ENCODE results near the gene ACADL. TPM values are rescaled to one million over a fixed set of nuclear protein-coding genes. Genes with fewer than 3 reads are reported as not detected.

Gene ACADL
- total RNA-seq, 1 experiment from 2014 or later, result 0.24 TPM

- no peak overlapping the region for H3K4me2 ChIP-seq
- no peak overlapping the region for H3K27ac ChIP-seq
- no peaks in the 10 kb centered on the region for H3K9me3 ChIP-seq (ENCODE audit: insufficient read depth, low read depth)
- intact Hi-C loops (cut with micrococcal nuclease; ENCODE audit: unreplicated experiment), result no loop called here
- H3K79me2 ChIP-seq (ENCODE audit: low read depth), result no peaks in the 10 kb centered on the region
- POLR2A ChIA-PET (ENCODE audit: unreplicated experiment), result no interaction called here
- H3K9me2 ChIP-seq (ENCODE audit: insufficient read depth), result no peaks in the 10 kb centered on the region
- no peaks in the 10 kb centered on the region for H4K20me1 ChIP-seq (ENCODE audit: insufficient read depth)
- CTCF ChIA-PET, result no interaction called here
- H3F3A ChIP-seq (ENCODE audit: insufficient read depth, low read depth), result no peaks in the 10 kb centered on the region
- TF ChIP-seq, protein P1, sequence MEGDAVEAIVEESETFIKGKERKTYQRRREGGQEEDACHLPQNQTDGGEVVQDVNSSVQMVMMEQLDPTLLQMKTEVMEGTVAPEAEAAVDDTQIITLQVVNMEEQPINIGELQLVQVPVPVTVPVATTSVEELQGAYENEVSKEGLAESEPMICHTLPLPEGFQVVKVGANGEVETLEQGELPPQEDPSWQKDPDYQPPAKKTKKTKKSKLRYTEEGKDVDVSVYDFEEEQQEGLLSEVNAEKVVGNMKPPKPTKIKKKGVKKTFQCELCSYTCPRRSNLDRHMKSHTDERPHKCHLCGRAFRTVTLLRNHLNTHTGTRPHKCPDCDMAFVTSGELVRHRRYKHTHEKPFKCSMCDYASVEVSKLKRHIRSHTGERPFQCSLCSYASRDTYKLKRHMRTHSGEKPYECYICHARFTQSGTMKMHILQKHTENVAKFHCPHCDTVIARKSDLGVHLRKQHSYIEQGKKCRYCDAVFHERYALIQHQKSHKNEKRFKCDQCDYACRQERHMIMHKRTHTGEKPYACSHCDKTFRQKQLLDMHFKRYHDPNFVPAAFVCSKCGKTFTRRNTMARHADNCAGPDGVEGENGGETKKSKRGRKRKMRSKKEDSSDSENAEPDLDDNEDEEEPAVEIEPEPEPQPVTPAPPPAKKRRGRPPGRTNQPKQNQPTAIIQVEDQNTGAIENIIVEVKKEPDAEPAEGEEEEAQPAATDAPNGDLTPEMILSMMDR (conservative IDR thresholded peaks at IDR 0.05), result no peak
- TF ChIP-seq EZH2 (IDR thresholded peaks at IDR 0.05; ENCODE audit: low read depth), result no peak
- no peaks in the 10 kb centered on the region for H3K27me3 ChIP-seq (ENCODE audit: insufficient read depth, low read depth)
- no peak for DNase-seq
- no peak overlapping the region for H3K4me3 ChIP-seq
- H3K4me1 ChIP-seq (replicated peaks; ENCODE audit: insufficient read depth), result no peaks in the 10 kb centered on the region
- H3K36me3 ChIP-seq (ENCODE audit: low read depth), result no peaks in the 10 kb centered on the region
- no TSS peak for BruUV-seq (replicated peaks)
- H2AFZ ChIP-seq, result no peak overlapping the region
These were observed 5.7 kb upstream of the ACADL start for GRCh38 chr2:210230984-210231383.

GRCh38 chr2:210230518-210230917 is 5.3 kb upstream of the ACADL start:
- Histone ChIP-seq H4K20me1 (ENCODE audit: insufficient read depth) (no peaks in the 10 kb centered on the region), H3F3A (ENCODE audit: insufficient read depth, low read depth) (no peaks in the 10 kb centered on the region), H3K27me3 (ENCODE audit: insufficient read depth, low read depth) (no peaks in the 10 kb centered on the region), H2AFZ (no peak overlapping the region), H3K36me3 (ENCODE audit: low read depth) (no peaks in the 10 kb centered on the region), H3K9me2 (ENCODE audit: insufficient read depth) (no peaks in the 10 kb centered on the region), H3K4me2 (no peak overlapping the region), H3K9me3 (ENCODE audit: insufficient read depth, low read depth) (no peaks in the 10 kb centered on the region), H3K4me1 (replicated peaks; ENCODE audit: insufficient read depth) (no peaks in the 10 kb centered on the region), H3K4me3 (no peak overlapping the region), H3K27ac (no peak overlapping the region), H3K79me2 (ENCODE audit: low read depth) (no peaks in the 10 kb centered on the region)
- CTCF ChIA-PET, result no interaction called here
- POLR2A ChIA-PET (ENCODE audit: unreplicated experiment), result no interaction called here
- intact Hi-C loops (cut with micrococcal nuclease; ENCODE audit: unreplicated experiment), result no loop called here
- BruUV-seq (replicated peaks), result no TSS peak
- TF ChIP-seq, protein P1 (conservative IDR thresholded peaks at IDR 0.05), result no peak
- no peak for TF ChIP-seq EZH2 (IDR thresholded peaks at IDR 0.05; ENCODE audit: low read depth)
- DNase-seq, result no peak

GRCh38 chr2:210228586-210228985 is 3.3 kb upstream of the ACADL start:
- H3K27ac ChIP-seq, result no peak overlapping the region
- ChIA-PET CTCF (no interaction called here), POLR2A (ENCODE audit: unreplicated experiment) (no interaction called here)
- H3K36me3 ChIP-seq (ENCODE audit: low read depth), result no peaks in the 10 kb centered on the region
- no peaks in the 10 kb centered on the region for H3K9me2 ChIP-seq (ENCODE audit: insufficient read depth)
- H4K20me1 ChIP-seq (ENCODE audit: insufficient read depth), result no peaks in the 10 kb centered on the region
- no peaks in the 10 kb centered on the region for H3K79me2 ChIP-seq (ENCODE audit: low read depth)
- H3K4me2 ChIP-seq, result no peak overlapping the region
- intact Hi-C loops (cut with micrococcal nuclease; ENCODE audit: unreplicated experiment), result no loop called here
- no peaks in the 10 kb centered on the region for H3K27me3 ChIP-seq (ENCODE audit: insufficient read depth, low read depth)
- H3F3A ChIP-seq (ENCODE audit: insufficient read depth, low read depth), result no peaks in the 10 kb centered on the region
- DNase-seq, result no peak
- H3K4me3 ChIP-seq, result no peak overlapping the region
- no peak overlapping the region for H2AFZ ChIP-seq
- H3K9me3 ChIP-seq (ENCODE audit: insufficient read depth, low read depth), result no peaks in the 10 kb centered on the region
- H3K4me1 ChIP-seq (replicated peaks; ENCODE audit: insufficient read depth), result no peaks in the 10 kb centered on the region
- no TSS peak for BruUV-seq (replicated peaks)
- TF ChIP-seq, protein P1 (conservative IDR thresholded peaks at IDR 0.05), result no peak
- TF ChIP-seq EZH2 (IDR thresholded peaks at IDR 0.05; ENCODE audit: low read depth), result no peak

Data from PC-9 (cell line).